SJCRH30 (cell line): ENCODE measurements around the gene NOL4L. TPM values are rescaled to one million over a fixed set of nuclear protein-coding genes. Genes with fewer than 3 reads are reported as not detected.

ENCODE experiments used
- DNase-seq, 2 experiments: peaks; one replicate each; pipeline ENCODE4 v3.0.0-alpha.2; 2015 to 2020
- H3K27ac ChIP-seq: fragments of 250-450 bp; sonication (Bioruptor Pico); 2 replicates; pipeline ENCODE4 v1.5.1; 2020; ENCODE audit warnings: mild to moderate bottlenecking, moderate library complexity
- H3K27me3 ChIP-seq: fragments of 250-450 bp; sonication (Bioruptor Pico); 2 replicates; pipeline ENCODE4 v1.5.1; 2020; ENCODE audit warnings: mild to moderate bottlenecking, moderate library complexity
- H3K36me3 ChIP-seq: fragments of 250-450 bp; sonication (Bioruptor Pico); 2 replicates; pipeline ENCODE4 v1.5.1; 2020; ENCODE audit warnings: mild to moderate bottlenecking, moderate library complexity
- H3K4me1 ChIP-seq: fragments of 250-450 bp; sonication (Bioruptor Pico); 2 replicates; pipeline ENCODE4 v1.5.1; 2020; ENCODE audit warnings: mild to moderate bottlenecking, moderate library complexity
- H3K4me3 ChIP-seq: fragments of 250-450 bp; sonication (Bioruptor Pico); 2 replicates; pipeline ENCODE4 v1.5.1; 2020; ENCODE audit warnings: mild to moderate bottlenecking, moderate library complexity
- H3K9me3 ChIP-seq: fragments of 250-450 bp; sonication (Bioruptor Pico); replicated peaks from 2 replicates; pipeline ENCODE4 v1.5.1; 2020; ENCODE audit warnings: mild to moderate bottlenecking, moderate library complexity
- total RNA-seq: library from RNA; depleted of rRNA; stranded (reverse); fragments of >200 nt; shearing (Covaris generic); gene quantifications from 2 replicates; pipeline ENCODE4 v1.2.3, GENCODE V29; 2014

NOL4L gene
- total RNA-seq, 1 experiment from 2014 or later, result 2.4 TPM

GRCh38 chr20:32518593-32519380 lies 66.3 kb downstream of the NOL4L start:
- Histone ChIP-seq H3K4me1 (peaks cover 35% of the 10 kb centered on the region), H3K4me3 (no peak overlapping the region), H3K36me3 (no peaks in the 10 kb centered on the region), H3K9me3 (no peaks in the 10 kb centered on the region), H3K27ac (no peak overlapping the region), H3K27me3 (peaks cover 39% of the 10 kb centered on the region)
- peak in 1 of 2 experiments; percentile 54 for DNase-seq

DNA sequence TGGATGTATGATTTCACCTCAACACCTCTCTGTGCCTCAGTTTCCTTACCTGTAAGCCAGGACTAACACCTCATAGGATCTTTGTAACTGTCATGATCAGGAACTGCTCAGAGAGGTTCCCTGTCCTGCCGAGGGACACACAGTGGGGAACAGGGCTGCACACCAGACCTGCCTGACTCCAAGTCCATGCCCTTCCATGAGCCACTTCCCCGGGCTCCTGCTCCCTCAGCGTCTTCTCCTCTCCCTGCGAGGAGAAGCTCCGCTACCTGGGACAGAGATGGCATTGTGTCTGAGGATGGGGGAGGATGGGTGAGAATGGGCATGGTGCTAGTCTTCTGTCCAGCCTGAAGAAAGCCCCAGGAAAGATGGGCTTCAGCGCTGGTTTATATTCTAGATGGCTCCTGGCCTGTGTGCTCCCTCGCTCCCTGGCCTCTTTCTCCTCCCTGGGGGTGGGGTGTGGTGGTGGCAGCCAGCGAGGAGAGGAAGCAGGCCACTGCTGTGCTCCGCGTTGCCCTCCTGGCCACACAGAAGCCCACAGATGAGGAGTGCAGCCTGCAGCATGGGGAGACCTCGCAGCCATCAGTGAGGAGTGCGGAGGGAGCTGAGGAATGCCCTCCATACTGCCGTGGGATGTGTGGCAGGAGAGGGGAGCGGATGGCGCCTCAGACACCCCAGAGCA lies 67.1 kb downstream of the NOL4L start:
- H3K36me3 ChIP-seq, result no peaks in the 10 kb centered on the region
- peaks cover 44% of the 10 kb centered on the region for H3K27me3 ChIP-seq
- no peak overlapping the region for H3K4me3 ChIP-seq
- peaks cover 29% of the 10 kb centered on the region for H3K4me1 ChIP-seq
- H3K27ac ChIP-seq, result no peak overlapping the region
- H3K9me3 ChIP-seq, result no peaks in the 10 kb centered on the region
- DNase-seq, result no peak

DNA sequence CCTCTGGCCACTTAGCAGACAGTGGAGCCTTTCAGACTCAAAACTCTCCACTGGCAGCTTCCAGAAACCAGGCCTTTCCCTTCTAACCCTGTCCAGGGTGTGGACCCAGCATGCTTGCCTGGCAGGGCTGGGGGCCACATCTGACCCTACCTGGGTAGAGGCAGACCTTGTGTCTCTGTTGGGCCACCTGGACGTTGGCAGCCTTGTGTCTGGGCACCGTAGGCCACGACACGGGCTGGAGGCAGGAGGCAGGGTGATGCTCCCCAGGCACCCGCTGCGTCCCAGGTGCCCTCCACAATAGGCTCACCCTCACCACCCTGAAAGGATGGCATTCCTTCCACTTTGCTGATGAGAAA lies 67.6 kb downstream of the NOL4L start:
- Histone ChIP-seq H3K4me3 (no peak overlapping the region), H3K27me3 (peaks cover 41% of the 10 kb centered on the region), H3K9me3 (no peaks in the 10 kb centered on the region), H3K4me1 (peaks cover 23% of the 10 kb centered on the region), H3K36me3 (no peaks in the 10 kb centered on the region), H3K27ac (no peak overlapping the region)
- DNase-seq, result no peak

- Histone ChIP-seq H3K9me3 (no peaks in the 10 kb centered on the region), H3K27me3 (peaks cover 39% of the 10 kb centered on the region), H3K4me3 (no peak overlapping the region), H3K36me3 (no peaks in the 10 kb centered on the region), H3K27ac (no peak overlapping the region), H3K4me1 (peaks cover 17% of the 10 kb centered on the region)
- DNase-seq, result no peak
Measured at GRCh38 chr20:32516583-32517517, 68.3 kb downstream of the NOL4L start.

DNA sequence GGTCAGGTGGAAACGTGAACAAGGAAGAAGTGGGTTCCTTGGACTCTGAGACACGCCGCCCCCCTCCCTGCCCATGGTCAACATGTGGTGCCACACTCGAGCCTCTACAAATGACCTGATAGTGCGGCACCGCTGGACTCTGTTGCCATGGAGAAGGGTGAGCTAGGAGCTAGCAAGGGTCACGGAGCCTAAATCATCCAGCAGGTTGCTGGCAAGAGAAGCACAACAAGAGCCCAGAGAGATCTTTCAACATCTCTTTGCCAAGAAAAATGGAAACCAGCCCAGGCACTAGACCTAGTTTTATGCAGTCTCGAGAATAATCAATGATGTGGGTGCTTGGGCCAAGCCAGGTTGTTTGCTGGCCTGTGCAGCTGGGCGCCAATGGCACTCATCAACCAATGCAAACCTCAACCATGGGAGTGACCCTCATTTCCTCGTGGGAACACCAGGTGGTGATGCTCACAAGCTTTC lies 69.5 kb downstream of the NOL4L start:
- H3K27me3 ChIP-seq, result peaks cover 48% of the 10 kb centered on the region
- no peaks in the 10 kb centered on the region for H3K36me3 ChIP-seq
- H3K4me1 ChIP-seq, result peaks cover 14% of the 10 kb centered on the region
- H3K4me3 ChIP-seq, result no peak overlapping the region
- DNase-seq, result no peak
- H3K9me3 ChIP-seq, result no peaks in the 10 kb centered on the region
- H3K27ac ChIP-seq, result no peak overlapping the region

DNA sequence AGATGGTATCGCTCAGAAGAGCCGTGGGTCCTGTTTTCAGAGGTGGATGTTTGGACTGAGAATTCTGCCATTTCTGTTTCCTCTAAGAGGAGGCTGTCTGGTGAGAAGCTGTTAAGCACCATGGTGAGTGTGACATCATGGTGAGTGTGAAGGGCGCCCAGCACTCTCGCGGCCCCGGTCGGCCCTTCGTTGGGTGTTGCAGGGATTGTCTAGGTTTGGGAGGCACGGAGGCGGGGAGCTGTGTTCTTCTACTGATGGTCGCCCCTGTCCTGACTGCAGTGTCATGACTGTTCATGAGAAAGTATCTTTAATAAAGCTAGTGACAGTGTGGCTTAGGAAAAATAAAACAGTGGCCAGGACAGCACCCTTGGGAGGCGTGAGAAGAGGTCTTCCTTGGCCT lies 70.4 kb downstream of the NOL4L start:
- no peak overlapping the region for H3K4me3 ChIP-seq
- DNase-seq, result no peak
- H3K4me1 ChIP-seq, result peaks cover 19% of the 10 kb centered on the region
- H3K9me3 ChIP-seq, result no peaks in the 10 kb centered on the region
- H3K36me3 ChIP-seq, result no peaks in the 10 kb centered on the region
- no peak overlapping the region for H3K27ac ChIP-seq
- H3K27me3 ChIP-seq, result peaks cover 49% of the 10 kb centered on the region

- Histone ChIP-seq H3K27me3 (peaks cover 46% of the 10 kb centered on the region), H3K9me3 (no peaks in the 10 kb centered on the region), H3K4me1 (peaks cover 22% of the 10 kb centered on the region), H3K4me3 (no peak overlapping the region), H3K36me3 (no peaks in the 10 kb centered on the region), H3K27ac (no peak overlapping the region)
- DNase-seq, result no peak
Measured at GRCh38 chr20:32513031-32513866, 71.9 kb downstream of the NOL4L start.

DNA sequence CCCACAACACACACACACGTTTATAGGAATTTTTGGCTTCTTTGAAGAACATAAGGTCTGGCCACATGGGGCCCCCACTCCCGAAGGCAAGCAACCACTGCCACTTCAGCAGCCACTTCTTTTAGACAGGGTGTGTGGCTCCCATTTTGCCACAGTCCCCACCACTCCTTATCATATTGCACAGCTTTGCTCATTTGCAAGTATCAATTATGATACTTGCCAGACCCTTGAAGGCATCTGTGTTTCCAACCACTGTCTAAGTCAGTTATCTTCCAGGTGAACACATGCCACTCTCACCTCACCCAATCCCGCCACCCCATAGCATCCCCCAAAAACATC lies 73.1 kb downstream of the NOL4L start:
- H3K27me3 ChIP-seq, result peaks cover 44% of the 10 kb centered on the region
- no peak for DNase-seq
- H3K36me3 ChIP-seq, result no peaks in the 10 kb centered on the region
- H3K4me3 ChIP-seq, result no peak overlapping the region
- H3K4me1 ChIP-seq, result peaks cover 21% of the 10 kb centered on the region
- H3K9me3 ChIP-seq, result no peaks in the 10 kb centered on the region
- no peak overlapping the region for H3K27ac ChIP-seq

DNA sequence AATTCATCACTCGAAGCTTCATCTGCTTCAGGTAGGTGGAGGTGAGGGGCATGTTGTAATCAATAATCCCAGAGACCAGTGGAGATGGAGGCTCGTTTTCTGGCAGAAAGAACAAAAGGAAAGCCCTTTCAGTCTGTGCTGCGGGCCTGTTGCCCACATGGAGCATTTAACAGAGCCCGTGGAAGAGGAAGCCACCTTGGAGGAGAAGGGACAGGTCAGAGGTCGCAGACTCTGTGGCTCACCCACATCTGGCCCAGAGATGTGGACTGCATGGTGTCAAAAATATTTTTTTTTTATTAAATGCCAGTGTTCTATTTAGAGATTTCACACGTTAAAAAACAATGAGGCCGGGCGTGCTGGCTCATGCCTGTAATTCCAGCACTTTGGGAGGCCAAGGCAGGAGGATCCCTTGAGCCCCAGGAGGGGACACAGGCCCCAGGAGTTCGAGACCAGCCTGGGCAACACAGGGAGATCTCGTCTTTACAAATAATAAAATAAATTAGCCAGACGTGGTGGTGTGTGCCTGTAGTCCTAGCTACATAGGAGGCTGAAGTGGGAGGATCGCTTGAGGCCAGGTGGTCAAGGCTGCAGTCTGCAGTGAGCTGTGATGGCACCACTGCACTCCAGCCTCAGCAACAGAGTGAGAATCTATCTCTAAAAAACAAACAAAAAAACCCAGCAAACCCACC lies 73.6 kb downstream of the NOL4L start:
- DNase-seq, result no peak
- no peak overlapping the region for H3K27ac ChIP-seq

GRCh38 chr20:32510601-32511357 lies 74.4 kb downstream of the NOL4L start:
- Histone ChIP-seq H3K36me3 (no peaks in the 10 kb centered on the region), H3K27me3 (peaks cover 44% of the 10 kb centered on the region), H3K9me3 (no peaks in the 10 kb centered on the region), H3K4me1 (peaks cover 21% of the 10 kb centered on the region), H3K27ac (no peak overlapping the region), H3K4me3 (no peak overlapping the region)
- DNase-seq, result peak in 1 of 2 experiments; percentile 31

More for the DNA sequence above, 73.6 kb downstream of the NOL4L start:
- no peaks in the 10 kb centered on the region for H3K9me3 ChIP-seq
- peaks cover 44% of the 10 kb centered on the region for H3K27me3 ChIP-seq
- no peaks in the 10 kb centered on the region for H3K36me3 ChIP-seq
- no peak overlapping the region for H3K4me3 ChIP-seq
- H3K4me1 ChIP-seq, result peaks cover 21% of the 10 kb centered on the region

DNA sequence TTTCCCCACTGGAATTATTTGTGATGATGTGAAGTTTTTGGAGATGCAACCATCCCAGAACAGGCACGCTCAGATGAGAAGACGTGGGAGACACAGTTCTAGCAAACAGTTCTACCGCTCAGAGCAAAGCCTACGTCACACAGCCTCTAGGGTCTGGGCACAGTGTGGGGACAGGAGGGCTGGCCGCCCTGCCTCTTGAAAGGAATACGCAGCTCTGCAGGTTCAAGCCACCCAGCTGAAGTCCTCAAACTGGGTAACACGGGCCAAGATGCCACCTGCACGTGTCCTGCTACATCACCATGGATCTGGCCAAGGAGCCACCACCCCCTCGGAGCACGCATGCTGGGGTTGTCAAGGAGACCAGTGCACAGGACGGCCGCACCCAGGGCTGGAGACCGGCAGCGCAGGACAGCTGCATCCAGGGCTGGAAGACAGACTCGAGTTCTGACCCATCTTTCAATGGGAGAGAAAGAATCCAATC lies 75.0 kb downstream of the NOL4L start:
- Histone ChIP-seq H3K27ac (no peak overlapping the region), H3K36me3 (no peaks in the 10 kb centered on the region), H3K4me3 (no peak overlapping the region), H3K4me1 (peaks cover 21% of the 10 kb centered on the region), H3K9me3 (no peaks in the 10 kb centered on the region), H3K27me3 (peaks cover 44% of the 10 kb centered on the region)
- peak in 1 of 2 experiments; percentile 36 for DNase-seq

DNA sequence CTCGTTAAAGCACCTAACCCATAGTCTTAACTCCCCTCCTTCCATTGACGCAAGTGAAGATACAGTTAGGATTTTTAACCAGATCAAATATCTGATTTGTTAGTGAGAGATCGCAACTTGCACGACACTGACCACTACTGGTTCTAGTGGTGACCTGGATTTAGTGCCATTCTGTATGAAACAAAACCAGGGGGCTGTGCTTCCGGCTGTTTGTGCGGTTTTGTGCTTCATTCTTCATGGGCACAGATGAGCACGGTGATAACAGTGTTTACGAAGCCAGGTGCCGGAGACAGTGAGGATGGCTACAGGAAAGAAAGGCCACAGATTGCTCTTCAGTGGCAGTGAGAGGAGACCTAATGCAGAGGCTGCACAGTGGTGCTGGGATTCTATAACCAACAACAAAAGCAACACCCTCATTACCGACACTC lies 75.5 kb downstream of the NOL4L start:
- Histone ChIP-seq H3K4me1 (peaks cover 21% of the 10 kb centered on the region), H3K4me3 (no peak overlapping the region), H3K27me3 (peaks cover 44% of the 10 kb centered on the region), H3K9me3 (no peaks in the 10 kb centered on the region), H3K27ac (no peak overlapping the region), H3K36me3 (no peaks in the 10 kb centered on the region)
- DNase-seq, result peak; percentile 54 to 71

GRCh38 chr20:32508775-32509119 lies 76.4 kb downstream of the NOL4L start:
- Histone ChIP-seq H3K36me3 (no peaks in the 10 kb centered on the region), H3K4me1 (peaks cover 21% of the 10 kb centered on the region), H3K9me3 (no peaks in the 10 kb centered on the region), H3K27ac (no peak overlapping the region), H3K4me3 (no peak overlapping the region), H3K27me3 (peaks cover 39% of the 10 kb centered on the region)
- no peak for DNase-seq
